Stimulated activated CD8-positive, alpha-beta memory T cell treated with anti-CD3 and anti-CD28 coated beads, Interleukin-7, amount 100 ng/mL, for 1 hour (primary cell): ENCODE data around the gene LRBA.
"Not testable (repeated sequence)": the region's sequence is repeated elsewhere in the genome, so short reads cannot be mapped to it uniquely, and the experiment has no call there.

Source experiments
- DNase-seq, 2 donors: peaks; one replicate each; pipeline ENCODE4 v3.0.0-alpha.2; 2020; ENCODE audit warnings: low read depth in 2 of 2

The LRBA gene

DNA sequence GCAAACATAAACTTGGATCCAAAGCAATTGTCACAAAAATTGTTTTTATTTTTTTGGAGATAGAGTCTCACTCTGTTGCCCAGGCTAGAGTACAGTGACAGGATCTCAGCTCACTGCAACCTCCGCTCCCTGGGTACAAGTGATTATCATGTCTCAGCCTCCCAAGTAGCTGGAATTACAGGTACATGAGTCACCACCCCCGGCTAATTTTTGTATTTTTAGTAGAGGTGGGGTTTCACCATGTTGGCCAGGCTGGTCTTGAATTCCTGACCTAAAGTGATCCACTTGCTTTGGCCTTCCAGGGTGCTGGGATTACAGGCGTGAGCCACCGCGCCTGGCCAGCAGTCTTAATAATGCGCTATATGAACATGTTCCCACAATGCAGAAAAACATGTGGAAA lies 272.2 kb downstream of the LRBA start:
- not testable (repeated sequence) for DNase-seq

- DNase-seq: no peak
Observed at GRCh38 chr4:150739591-150739990, 275.5 kb downstream of the LRBA start.

DNA sequence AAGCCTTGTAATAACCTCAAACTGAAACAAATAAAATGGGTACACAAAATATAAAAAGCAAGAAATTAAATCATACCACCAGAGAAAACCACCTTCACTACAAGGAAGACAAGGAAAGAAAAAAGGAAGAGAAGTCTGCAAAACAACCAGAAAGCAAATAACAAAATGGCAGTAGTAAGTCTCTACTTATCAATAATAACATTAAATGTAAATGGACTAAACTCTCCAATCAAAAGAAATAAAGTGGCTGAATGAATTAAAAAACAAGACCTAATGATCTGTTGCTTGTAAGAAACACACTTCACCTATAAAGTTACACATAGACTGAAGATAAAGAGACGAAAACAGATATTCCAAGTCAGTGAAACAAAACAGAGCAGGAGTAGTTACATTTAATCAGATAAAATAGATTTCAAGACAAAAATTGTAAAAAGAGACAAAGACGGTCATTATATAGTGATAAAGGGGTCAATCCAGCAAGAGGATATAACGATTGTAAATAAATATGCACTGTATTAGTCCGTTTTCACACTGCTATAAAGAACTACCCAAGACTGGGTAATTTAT lies 289.0 kb downstream of the LRBA start:
- DNase-seq: no peak

- DNase-seq: no peak
Observed at GRCh38 chr4:150723727-150724411, 291.2 kb downstream of the LRBA start.

DNA sequence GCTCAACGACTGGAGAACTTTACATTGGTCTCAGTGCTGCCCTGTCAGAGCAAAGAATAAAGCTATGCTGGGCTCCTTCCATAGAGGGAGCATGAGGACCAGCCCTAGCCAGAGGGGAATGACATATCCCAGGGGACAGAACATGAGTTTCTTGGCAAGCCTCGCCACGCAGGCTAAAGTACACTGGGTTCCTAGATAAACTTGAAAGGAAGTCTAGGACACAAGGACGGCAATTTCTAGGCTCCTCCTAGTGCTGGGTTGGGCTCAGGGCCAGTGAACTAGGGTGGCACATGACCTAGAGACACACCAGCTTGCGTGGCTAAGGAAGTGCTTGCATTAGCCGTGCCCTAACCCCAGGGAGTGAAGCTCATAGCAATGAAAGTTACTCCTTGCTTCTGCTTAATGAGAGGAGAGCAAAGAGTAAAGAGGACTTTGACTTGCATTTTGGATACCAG lies 292.1 kb downstream of the LRBA start:
- no peak for DNase-seq

- no peak for DNase-seq
Observed at GRCh38 chr4:150720973-150721518, 294.0 kb downstream of the LRBA start.

DNA sequence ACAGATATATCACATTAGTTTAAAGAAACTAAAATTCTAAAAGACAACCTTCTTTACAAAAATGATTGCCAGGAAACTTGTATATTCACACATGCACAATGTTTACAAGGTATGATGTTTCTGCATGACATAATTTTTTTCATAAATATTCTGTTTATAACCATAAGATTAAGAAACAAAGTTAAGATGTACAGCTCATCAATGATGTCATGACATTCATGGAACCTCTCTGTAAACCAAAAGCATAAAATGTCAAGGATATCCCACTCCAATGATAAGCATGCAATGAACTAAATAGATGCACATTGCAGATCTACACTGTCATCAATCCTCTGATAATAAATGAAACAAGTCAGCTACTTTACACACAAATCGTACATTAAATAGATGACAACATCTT lies 297.1 kb downstream of the LRBA start:
- DNase-seq: no peak

- DNase-seq: no peak
Observed at GRCh38 chr4:150714462-150715438, 300.3 kb downstream of the LRBA start.

DNA sequence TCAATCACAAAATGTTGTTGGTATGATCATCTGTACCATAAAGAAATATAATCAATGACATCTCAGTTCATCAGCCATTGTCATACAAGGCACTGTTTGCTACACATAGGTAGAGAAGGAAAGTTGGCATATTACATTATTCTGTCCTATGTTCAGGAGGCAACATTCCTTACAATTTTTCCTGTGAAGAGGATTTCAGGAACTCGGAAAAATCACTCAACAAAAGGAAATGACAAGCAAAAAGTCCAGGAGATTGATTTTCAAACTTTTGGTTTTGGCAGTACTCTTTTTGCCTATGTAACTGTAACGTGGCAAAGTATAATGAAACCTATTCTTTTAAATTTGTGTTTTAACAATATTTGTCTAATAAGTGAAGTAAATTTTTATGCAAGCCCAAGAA lies 301.8 kb downstream of the LRBA start:
- DNase-seq: no peak

GRCh38 chr4:150710770-150711375 lies 304.2 kb downstream of the LRBA start:
- DNase-seq: no peak

GRCh38 chr4:150708004-150708403 lies 307.1 kb downstream of the LRBA start:
- no peak for DNase-seq

GRCh38 chr4:150699599-150699998 lies 315.5 kb downstream of the LRBA start:
- DNase-seq: no peak

- DNase-seq: no peak
Observed at GRCh38 chr4:150695162-150695561, 319.9 kb downstream of the LRBA start.

GRCh38 chr4:150694438-150694837 lies 320.6 kb downstream of the LRBA start:
- no peak for DNase-seq

- no peak for DNase-seq
Observed at GRCh38 chr4:150683775-150684350, 331.2 kb downstream of the LRBA start.

DNA sequence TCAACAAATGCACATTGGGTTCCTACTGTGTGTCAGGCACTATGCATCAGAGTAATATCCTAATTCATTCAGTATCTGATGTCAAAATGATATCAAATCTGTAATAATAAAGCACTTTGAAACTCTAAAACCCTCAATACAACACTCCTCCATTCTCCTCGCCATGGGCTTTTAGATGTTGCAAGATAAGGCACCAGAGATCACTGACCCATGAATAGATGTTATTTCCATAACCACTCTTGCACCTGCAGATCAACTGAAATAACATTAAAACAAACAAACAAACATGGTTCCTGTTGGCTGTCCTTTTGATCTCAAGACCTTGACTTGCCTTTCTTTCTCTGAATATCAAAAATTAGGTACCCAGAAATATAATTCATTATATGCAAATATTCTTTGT lies 333.0 kb downstream of the LRBA start:
- no peak for DNase-seq

DNA sequence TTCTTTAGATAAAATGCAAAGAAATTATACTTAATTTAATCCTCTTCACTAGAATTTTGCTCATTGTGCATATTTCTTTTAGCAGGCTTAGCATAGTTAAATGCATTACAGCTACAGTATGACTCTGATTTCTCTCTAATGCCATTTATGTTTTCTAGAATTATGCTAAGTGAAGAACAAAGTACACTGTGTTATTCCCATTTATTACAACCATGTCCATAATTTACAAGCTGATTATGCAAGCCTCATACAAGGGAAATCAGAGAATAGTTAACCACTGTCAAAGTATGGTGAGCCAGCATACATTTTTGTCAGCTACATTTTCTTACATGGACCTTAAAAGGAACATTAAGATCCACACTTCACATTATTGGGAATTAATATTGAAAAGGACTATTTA lies 334.0 kb downstream of the LRBA start:
- no peak for DNase-seq

DNA sequence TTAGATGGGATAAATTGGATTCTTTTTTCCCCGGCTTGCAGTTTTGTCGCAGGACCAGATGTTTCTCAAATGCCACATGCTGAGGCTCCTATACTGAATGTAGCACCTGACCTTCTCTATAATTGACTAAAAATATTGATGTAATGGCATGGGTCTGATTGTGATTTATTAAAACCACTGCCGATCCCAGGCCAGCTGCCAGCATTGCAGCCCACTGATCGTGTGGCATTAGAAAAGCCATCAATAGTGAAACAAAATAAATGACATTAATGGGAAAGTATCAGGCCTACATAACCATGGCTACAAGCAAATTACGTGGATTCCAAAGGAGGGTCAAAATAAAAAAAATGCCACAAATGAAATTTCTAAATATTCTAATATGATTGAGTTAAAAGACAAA lies 334.4 kb downstream of the LRBA start:
- DNase-seq: no peak

GRCh38 chr4:150679765-150680343 lies 335.2 kb downstream of the LRBA start:
- DNase-seq: no peak

DNA sequence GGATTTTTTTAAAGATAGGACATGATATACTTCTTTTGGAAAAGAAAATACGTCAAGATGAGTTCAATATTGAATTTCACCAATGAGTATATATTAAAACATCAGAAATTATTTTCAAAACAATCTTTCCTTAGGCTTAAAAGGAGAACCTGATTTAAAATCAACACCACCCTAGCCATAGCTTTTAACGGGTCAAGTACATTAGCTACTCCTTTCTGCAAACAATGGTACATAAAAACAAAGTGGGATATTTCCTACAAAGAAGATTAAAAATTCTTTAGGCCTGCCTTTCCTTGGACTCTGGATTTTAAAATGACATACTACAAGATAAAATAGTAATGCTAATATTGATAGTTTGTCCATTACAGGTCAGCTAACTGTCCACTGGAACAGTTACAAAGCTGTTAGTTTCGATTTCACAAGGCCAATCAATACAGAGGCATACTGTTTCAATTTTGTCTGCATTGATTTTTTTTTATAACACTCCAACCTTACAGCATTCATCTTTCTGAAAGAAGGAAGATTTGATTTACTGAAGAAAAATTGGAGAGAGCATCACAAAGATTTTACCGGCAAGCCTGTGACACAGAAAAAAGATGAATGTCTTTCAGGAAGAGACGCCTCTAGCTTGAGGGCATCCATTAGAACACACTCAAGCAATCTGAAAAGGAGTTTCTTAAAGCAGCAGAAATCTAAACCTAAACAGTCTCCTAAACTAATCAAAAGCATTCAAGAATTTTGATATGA lies 335.9 kb downstream of the LRBA start:
- no peak for DNase-seq
